ENCODE results near the gene STT3A.

Gene STT3A

GRCh38 chr11:125588505-125588904 lies 4.1 kb upstream of the STT3A start:
- no peak for DNase-seq (ENCODE audit: low spot score)

- DNase-seq (ENCODE audit: low spot score): peak; percentile 44
Observed at GRCh38 chr11:125591649-125592304, 875 bp upstream of the STT3A start.

GRCh38 chr11:125593114-125593820 lies 615 bp downstream of the STT3A start:
- peak; percentile 69 for DNase-seq (ENCODE audit: low spot score)

GRCh38 chr11:125594958-125595357 lies 2.3 kb downstream of the STT3A start:
- no peak for DNase-seq (ENCODE audit: low spot score)

GRCh38 chr11:125600663-125601062 lies 8.0 kb downstream of the STT3A start:
- DNase-seq (ENCODE audit: low spot score): no peak

GRCh38 chr11:125603207-125603606 lies 10.6 kb downstream of the STT3A start:
- DNase-seq (ENCODE audit: low spot score): no peak

- no peak for DNase-seq (ENCODE audit: low spot score)
Observed at GRCh38 chr11:125605417-125605816, 12.8 kb downstream of the STT3A start.

GRCh38 chr11:125609545-125609944 lies 16.9 kb downstream of the STT3A start:
- no peak for DNase-seq (ENCODE audit: low spot score)

- no peak for DNase-seq (ENCODE audit: low spot score)
Observed at GRCh38 chr11:125618383-125618782, 25.7 kb downstream of the STT3A start.

- peak; percentile 54 for DNase-seq (ENCODE audit: low spot score)
Observed at GRCh38 chr11:125621995-125622394, 29.3 kb downstream of the STT3A start.

GRCh38 chr11:125623064-125623463 lies 30.4 kb downstream of the STT3A start:
- no peak for DNase-seq (ENCODE audit: low spot score)

- DNase-seq (ENCODE audit: low spot score): peak; percentile 24
Observed at GRCh38 chr11:125624756-125625213, 32.1 kb downstream of the STT3A start, which contains the start of gene CHEK1. TSS of gene CHEK1 (plus strand) at chr11:125625163. CDS start at chr11:125626769, 1,606 bp downstream.

- no peak for DNase-seq (ENCODE audit: low spot score)
Observed at GRCh38 chr11:125625225-125625629, 32.6 kb downstream of the STT3A start.

GRCh38 chr11:125625630-125626287 lies 33.1 kb downstream of the STT3A start:
- peak; percentile 93 for DNase-seq (ENCODE audit: low spot score)

- peak; percentile 91 for DNase-seq (ENCODE audit: low spot score)
Observed at GRCh38 chr11:125626288-125626950, 33.8 kb downstream of the STT3A start.

GRCh38 chr11:125627236-125627910 lies 34.7 kb downstream of the STT3A start:
- DNase-seq (ENCODE audit: low spot score): no peak

- no peak for DNase-seq (ENCODE audit: low spot score)
Observed at GRCh38 chr11:125637840-125638239, 45.2 kb downstream of the STT3A start.

- DNase-seq (ENCODE audit: low spot score): no peak
Observed at GRCh38 chr11:125638315-125638714, 45.7 kb downstream of the STT3A start.

GRCh38 chr11:125645871-125646270 lies 53.2 kb downstream of the STT3A start:
- DNase-seq (ENCODE audit: low spot score): no peak

- DNase-seq (ENCODE audit: low spot score): no peak
Observed at GRCh38 chr11:125649465-125650166, 57.0 kb downstream of the STT3A start.

GRCh38 chr11:125662689-125663088 lies 70.0 kb downstream of the STT3A start:
- no peak for DNase-seq (ENCODE audit: low spot score)

All from RKO (cell line).